Astrocyte (in vitro differentiated cells and primary cell): ENCODE data around the gene NKX6-1. TPM values are rescaled to one million over a fixed set of nuclear protein-coding genes. Genes with fewer than 3 reads are reported as not detected.

Experiments used
- DNase-seq: peaks from one replicate; pipeline ENCODE4 v3.0.0-alpha.2; 2010; ENCODE audit warnings: low read depth
- FAIRE-seq: peaks from 2 replicates; lab custom pipeline; 2011; peaks lifted over from hg19 to GRCh38; lab: Jason Lieb, UNC
- H2AFZ ChIP-seq: 2 replicates; pipeline ENCODE4 v1.6.0; 2012; ENCODE audit warnings: low read depth, low read length, inconsistent platforms
- H3K27ac ChIP-seq: 2 replicates; pipeline ENCODE4 v1.5.1; 2011; ENCODE audit warnings: low read depth, low read length, inconsistent platforms
- H3K27me3 ChIP-seq: 2 replicates; pipeline ENCODE4 v1.6.0; 2011; ENCODE audit warnings: low read length, inconsistent platforms; ENCODE audit not compliant: insufficient read depth
- H3K36me3 ChIP-seq: 2 replicates; pipeline ENCODE4 v1.5.1; 2011; ENCODE audit warnings: low read length, inconsistent platforms; ENCODE audit not compliant: insufficient read depth
- H3K4me1 ChIP-seq: 2 replicates; pipeline ENCODE4 v1.5.1; 2011; ENCODE audit warnings: low read length, inconsistent platforms; ENCODE audit not compliant: insufficient read depth
- H3K4me2 ChIP-seq: 2 replicates; pipeline ENCODE4 v1.6.0; 2012; ENCODE audit warnings: low read length, inconsistent platforms
- H3K4me3 ChIP-seq: 2 replicates; pipeline ENCODE4 v1.5.1; 2011; ENCODE audit warnings: low read depth, mild to moderate bottlenecking, low read length, inconsistent platforms; ENCODE audit not compliant: insufficient read depth
- H3K79me2 ChIP-seq: 2 replicates; pipeline ENCODE4 v1.6.0; 2012; ENCODE audit warnings: mild to moderate bottlenecking, low read length, inconsistent platforms; ENCODE audit not compliant: insufficient read depth
- H3K9ac ChIP-seq: 2 replicates; pipeline ENCODE4 v1.6.0; 2012; ENCODE audit warnings: mild to moderate bottlenecking, low read length, inconsistent platforms
- H3K9me3 ChIP-seq: 2 replicates; pipeline ENCODE4 v1.5.1; 2012; ENCODE audit warnings: low read depth, mild to moderate bottlenecking, low read length, inconsistent platforms; ENCODE audit not compliant: insufficient read depth
- H4K20me1 ChIP-seq: 2 replicates; pipeline ENCODE4 v1.6.0; 2012; ENCODE audit warnings: low read length, inconsistent platforms; ENCODE audit not compliant: insufficient read depth
- H3K27ac Mint-ChIP-seq: one replicate; pipeline ENCODE4 v1.8.0; 2021; ENCODE audit warnings: mild to moderate bottlenecking, mixed read lengths; ENCODE audit not compliant: unreplicated experiment
- H3K27me3 Mint-ChIP-seq: one replicate; pipeline ENCODE4 v1.8.0; 2021; ENCODE audit warnings: low read depth, mixed read lengths; ENCODE audit not compliant: unreplicated experiment
- H3K36me3 Mint-ChIP-seq: one replicate; pipeline ENCODE4 v1.8.0; 2021; ENCODE audit warnings: low read depth, mixed read lengths; ENCODE audit not compliant: unreplicated experiment
- H3K4me1 Mint-ChIP-seq: one replicate; pipeline ENCODE4 v1.8.0; 2021; ENCODE audit warnings: low read depth, mixed read lengths; ENCODE audit not compliant: unreplicated experiment
- H3K4me3 Mint-ChIP-seq: one replicate; pipeline ENCODE4 v1.8.0; 2021; ENCODE audit warnings: mild to moderate bottlenecking, moderate library complexity, mixed read lengths; ENCODE audit not compliant: unreplicated experiment
- H3K9me3 Mint-ChIP-seq: one replicate; pipeline ENCODE4 v1.8.0; 2021; ENCODE audit warnings: mild to moderate bottlenecking, mixed read lengths; ENCODE audit not compliant: unreplicated experiment
- CTCF ChIP-seq: IDR thresholded peaks from 2 replicates; pipeline ENCODE4 v1.5.1; 2011; ENCODE audit warnings: low read depth, mild to moderate bottlenecking, inconsistent platforms, low read length, moderate library complexity; ENCODE audit not compliant: insufficient read depth
- EZH2 ChIP-seq: IDR thresholded peaks from 2 replicates; pipeline ENCODE4 v1.6.1; 2012; ENCODE audit warnings: mild to moderate bottlenecking, low read length, inconsistent platforms; ENCODE audit not compliant: insufficient read depth
- total RNA-seq: library from RNA; stranded (reverse); gene quantifications from 2 replicates; pipeline ENCODE4 v1.2.1, GENCODE V29; 2021

The NKX6-1 gene
- total RNA-seq, 1 donor from 2014 or later: 0.14 TPM

GRCh38 chr4:84515075-84515474 is 16.0 kb upstream of the NKX6-1 start:
- Mint-ChIP-seq H3K4me1 (no peaks in the 10 kb centered on the region), H3K36me3 (no peaks in the 10 kb centered on the region), H3K9me3 (peaks cover 3% of the 10 kb centered on the region), H3K27me3 (peaks cover 15% of the 10 kb centered on the region), H3K4me3 (no peak overlapping the region), H3K27ac (no peak overlapping the region)
- no peaks in the 10 kb centered on the region for H4K20me1 ChIP-seq
- H3K9me3 ChIP-seq: no peaks in the 10 kb centered on the region
- DNase-seq (no peak), FAIRE-seq (no peak)
- H3K27ac ChIP-seq: no peak overlapping the region
- H3K9ac ChIP-seq: no peak overlapping the region
- no peak overlapping the region for H3K4me3 ChIP-seq
- no peak overlapping the region for H2AFZ ChIP-seq
- H3K79me2 ChIP-seq: no peaks in the 10 kb centered on the region
- TF ChIP-seq CTCF (no peak), EZH2 (no peak)
- H3K4me2 ChIP-seq: no peak overlapping the region
- peaks cover 5% of the 10 kb centered on the region for H3K27me3 ChIP-seq
- peaks cover 3% of the 10 kb centered on the region for H3K4me1 ChIP-seq
- H3K36me3 ChIP-seq: no peaks in the 10 kb centered on the region

GRCh38 chr4:84512277-84512676 is 13.2 kb upstream of the NKX6-1 start:
- peaks cover under 1% of the 10 kb centered on the region for H3K9me3 Mint-ChIP-seq
- no peaks in the 10 kb centered on the region for H3K9me3 ChIP-seq
- H3K4me3 ChIP-seq: no peak overlapping the region
- no peaks in the 10 kb centered on the region for H3K79me2 ChIP-seq
- DNase-seq (no peak), FAIRE-seq (no peak)
- H3K27me3 ChIP-seq: peaks cover 10% of the 10 kb centered on the region
- peaks cover 1% of the 10 kb centered on the region for H3K4me1 Mint-ChIP-seq
- H4K20me1 ChIP-seq: no peaks in the 10 kb centered on the region
- no peak overlapping the region for H3K4me3 Mint-ChIP-seq
- H3K36me3 Mint-ChIP-seq: no peaks in the 10 kb centered on the region
- no peak overlapping the region for H2AFZ ChIP-seq
- H3K4me2 ChIP-seq: no peak overlapping the region
- H3K9ac ChIP-seq: no peak overlapping the region
- peaks cover 3% of the 10 kb centered on the region for H3K4me1 ChIP-seq
- TF ChIP-seq EZH2: no peak
- no peak for TF ChIP-seq CTCF
- no peak overlapping the region for H3K27ac ChIP-seq
- peaks cover 10% of the 10 kb centered on the region for H3K27me3 Mint-ChIP-seq
- no peak overlapping the region for H3K27ac Mint-ChIP-seq
- no peaks in the 10 kb centered on the region for H3K36me3 ChIP-seq

GRCh38 chr4:84511703-84512102 is 12.6 kb upstream of the NKX6-1 start:
- no peak overlapping the region for H3K27ac ChIP-seq
- H3K9me3 ChIP-seq: no peaks in the 10 kb centered on the region
- H3K9ac ChIP-seq: no peak overlapping the region
- Mint-ChIP-seq H3K9me3 (no peaks in the 10 kb centered on the region), H3K4me3 (no peak overlapping the region), H3K36me3 (no peaks in the 10 kb centered on the region), H3K4me1 (peaks cover 1% of the 10 kb centered on the region), H3K27me3 (peaks cover 9% of the 10 kb centered on the region), H3K27ac (no peak overlapping the region)
- H3K4me1 ChIP-seq: peaks cover 3% of the 10 kb centered on the region
- DNase-seq: no peak
- H3K36me3 ChIP-seq: no peaks in the 10 kb centered on the region
- no peak overlapping the region for H3K4me2 ChIP-seq
- FAIRE-seq: no peak
- H3K4me3 ChIP-seq: no peak overlapping the region
- peaks cover 10% of the 10 kb centered on the region for H3K27me3 ChIP-seq
- no peaks in the 10 kb centered on the region for H3K79me2 ChIP-seq
- H4K20me1 ChIP-seq: no peaks in the 10 kb centered on the region
- TF ChIP-seq CTCF (no peak), EZH2 (no peak)
- H2AFZ ChIP-seq: no peak overlapping the region
